IgD-negative memory B cell (primary cell): ENCODE results near the gene UBE2O. TPM values are rescaled to one million over a fixed set of nuclear protein-coding genes. Genes with fewer than 3 reads are reported as not detected.

Experiments
- H3K27ac Mint-ChIP-seq, 3 donors: one replicate each; pipeline ENCODE4 v1.8.0; 2020 to 2022; ENCODE audit warnings: mild to moderate bottlenecking in 3 of 3, mixed read lengths in 3 of 3, moderate library complexity in 1 of 3
- H3K27me3 Mint-ChIP-seq: one replicate; pipeline ENCODE4 v1.8.0; 2021; ENCODE audit warnings: mixed read lengths
- H3K36me3 Mint-ChIP-seq: one replicate; pipeline ENCODE4 v1.8.0; 2020; ENCODE audit warnings: mild to moderate bottlenecking, mixed read lengths
- H3K4me1 Mint-ChIP-seq, 3 donors: one replicate each; pipeline ENCODE4 v1.8.0; 2020 to 2022; ENCODE audit warnings: mixed read lengths in 3 of 3, mild to moderate bottlenecking in 1 of 3
- H3K4me3 Mint-ChIP-seq, 4 donors: one replicate each; pipeline ENCODE4 v1.8.0; 2020 to 2022; ENCODE audit warnings: mild to moderate bottlenecking in 4 of 4, mixed read lengths in 4 of 4, moderate library complexity in 3 of 4
- H3K9me3 Mint-ChIP-seq, 3 donors: one replicate each; pipeline ENCODE4 v1.8.0; 2020 to 2021; ENCODE audit warnings: mixed read lengths in 3 of 3, mild to moderate bottlenecking in 1 of 3
- polyA plus RNA-seq: library from polyadenylated mRNA; unstranded; fragments of 300-500 nt; fragmentation: Illumina TruSeq; gene quantifications from one replicate; pipeline ENCODE4 v1.2.3, GENCODE V29; 2021

The UBE2O gene
- polyA plus RNA-seq, 1 donor from 2014 or later, result 13.8 TPM

GRCh38 chr17:76477576-76477975 lies 24.6 kb upstream of the UBE2O start:
- peaks cover 17 to 23% (median 23%) of the 10 kb centered on the region in 3 donors for H3K4me1 Mint-ChIP-seq
- peak overlapping the region in 2 of 3 donors; percentile 97 to 98 for H3K27ac Mint-ChIP-seq
- H3K27me3 Mint-ChIP-seq, result peaks cover 1% of the 10 kb centered on the region

DNA sequence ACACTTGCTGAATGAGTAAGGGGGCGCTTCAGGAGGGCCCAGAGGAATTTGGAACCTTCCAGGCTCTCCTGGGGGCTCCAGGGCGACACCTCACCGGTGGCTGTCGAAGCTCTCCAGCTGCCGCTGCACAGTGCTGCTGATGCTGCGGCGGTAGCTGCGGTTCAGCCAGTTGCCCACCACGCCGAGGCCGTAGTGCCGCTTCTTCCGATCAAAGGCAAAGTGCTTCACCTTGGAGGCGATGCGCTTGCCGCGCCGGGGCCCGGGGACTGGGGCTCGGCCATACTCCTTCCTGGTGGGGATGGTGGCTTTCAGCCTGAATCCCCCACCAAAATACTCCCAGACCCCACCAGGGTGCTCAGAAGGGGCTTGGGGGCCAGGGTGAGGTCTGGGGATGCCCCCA lies 23.8 kb upstream of the UBE2O start:
- Mint-ChIP-seq H3K4me3 (no peak overlapping the region), H3K9me3 (no peaks in the 10 kb centered on the region), H3K27ac (peak overlapping the region in 1 of 3 donors; percentile 98), H3K27me3 (no peaks in the 10 kb centered on the region), H3K36me3 (peaks cover 9% of the 10 kb centered on the region), H3K4me1 (peaks cover 14 to 18% (median 17%) of the 10 kb centered on the region in 3 donors)

More at GRCh38 chr17:76477576-76477975, 24.6 kb upstream of the UBE2O start:
- Mint-ChIP-seq H3K4me3 (peak overlapping the region in 1 of 4 donors; percentile 61), H3K36me3 (peaks cover 9% of the 10 kb centered on the region), H3K9me3 (no peaks in the 10 kb centered on the region)

DNA sequence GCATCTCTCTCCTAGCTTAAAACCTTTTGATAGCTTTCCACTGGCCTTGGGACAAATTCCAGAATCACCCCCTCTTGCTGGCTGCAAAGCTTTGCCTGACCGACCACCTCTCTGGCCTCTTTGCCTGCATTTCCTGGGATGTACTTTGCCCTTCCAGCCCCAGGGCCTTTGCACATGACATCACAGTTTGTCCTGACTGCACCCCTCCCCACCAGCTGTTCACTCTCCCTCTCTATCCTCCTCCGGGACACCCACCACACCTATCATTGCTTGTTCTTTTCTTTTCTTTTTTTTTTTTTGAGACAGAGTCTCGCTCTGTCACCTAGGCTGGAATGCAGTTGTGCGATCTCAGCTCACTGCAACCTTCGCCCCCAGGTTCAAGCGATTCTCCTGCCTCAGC lies 22.4 kb upstream of the UBE2O start:
- Mint-ChIP-seq H3K27ac (peak overlapping the region in 2 of 3 donors; percentile 76 to 91), H3K36me3 (peaks cover 6% of the 10 kb centered on the region), H3K4me1 (peaks cover 10 to 16% (median 11%) of the 10 kb centered on the region in 3 donors), H3K27me3 (no peaks in the 10 kb centered on the region), H3K4me3 (peak overlapping the region in 2 of 4 donors; percentile 50 to 55), H3K9me3 (no peaks in the 10 kb centered on the region)

DNA sequence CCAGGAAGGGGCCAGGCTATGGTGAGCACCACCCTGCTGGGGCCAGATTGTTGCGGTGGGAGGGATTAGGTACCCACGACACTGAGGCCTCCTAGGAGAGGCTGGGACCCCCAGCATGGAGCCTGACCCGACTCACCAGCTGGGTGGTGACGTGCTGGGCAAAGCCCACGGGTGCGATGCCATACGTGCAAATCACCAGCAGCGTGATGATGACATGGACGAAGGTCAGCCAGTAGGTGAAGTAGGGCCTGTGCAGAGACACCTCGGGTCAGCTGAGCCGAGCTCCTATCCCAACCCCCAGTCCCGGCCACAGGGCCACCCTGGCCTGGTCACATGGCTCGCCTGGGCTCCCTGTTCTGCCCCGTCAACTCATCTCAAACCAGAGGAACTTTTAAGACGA lies 21.9 kb upstream of the UBE2O start:
- Mint-ChIP-seq H3K4me1 (peaks cover 10 to 16% (median 10%) of the 10 kb centered on the region in 3 donors), H3K36me3 (peaks cover 6% of the 10 kb centered on the region), H3K4me3 (peak overlapping the region in 1 of 4 donors; percentile 50), H3K9me3 (no peaks in the 10 kb centered on the region), H3K27ac (peak overlapping the region in 2 of 3 donors; percentile 46 to 91), H3K27me3 (no peaks in the 10 kb centered on the region)

- peaks cover 3% of the 10 kb centered on the region for H3K36me3 Mint-ChIP-seq
- H3K4me1 Mint-ChIP-seq, result peaks cover 5 to 13% (median 8%) of the 10 kb centered on the region in 3 donors
Measured at GRCh38 chr17:76474238-76474637, 21.3 kb upstream of the UBE2O start.

GRCh38 chr17:76473541-76473985 lies 20.6 kb upstream of the UBE2O start:
- peaks cover 5 to 13% (median 9%) of the 10 kb centered on the region in 3 donors for H3K4me1 Mint-ChIP-seq
- H3K4me3 Mint-ChIP-seq, result peak overlapping the region in 1 of 4 donors; percentile 48
- H3K36me3 Mint-ChIP-seq, result peaks cover 3% of the 10 kb centered on the region
- H3K9me3 Mint-ChIP-seq, result no peaks in the 10 kb centered on the region
- no peaks in the 10 kb centered on the region for H3K27me3 Mint-ChIP-seq
- peak overlapping the region in 1 of 3 donors; percentile 91 for H3K27ac Mint-ChIP-seq

More at GRCh38 chr17:76474238-76474637, 21.3 kb upstream of the UBE2O start:
- H3K27ac Mint-ChIP-seq, result peak overlapping the region in 1 of 3 donors; percentile 91
- no peaks in the 10 kb centered on the region for H3K27me3 Mint-ChIP-seq
- H3K4me3 Mint-ChIP-seq, result peak overlapping the region in 1 of 4 donors; percentile 23
- no peaks in the 10 kb centered on the region for H3K9me3 Mint-ChIP-seq

DNA sequence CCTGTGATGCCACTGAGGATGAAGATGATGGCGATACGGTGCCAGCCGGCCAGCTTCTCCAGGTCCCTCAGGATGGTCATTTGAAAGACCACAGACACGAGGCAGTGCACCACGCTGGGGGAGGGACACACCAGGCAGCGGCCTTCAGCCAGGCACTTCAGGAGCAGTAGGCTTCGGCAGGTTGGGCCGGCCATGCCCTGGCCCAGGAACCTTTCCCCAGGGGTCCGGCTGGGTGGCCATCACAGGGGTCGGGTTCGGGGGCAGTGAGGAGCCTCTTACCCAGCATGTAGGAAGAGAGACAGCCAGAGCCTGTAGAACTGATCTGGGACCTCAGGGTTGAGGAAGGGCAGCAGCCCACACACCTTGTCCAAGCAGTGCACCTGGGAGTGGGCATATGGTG lies 19.8 kb upstream of the UBE2O start:
- peak overlapping the region in 1 of 4 donors; percentile 48 for H3K4me3 Mint-ChIP-seq
- no peaks in the 10 kb centered on the region for H3K27me3 Mint-ChIP-seq
- H3K4me1 Mint-ChIP-seq, result peaks cover 5 to 8% (median 7%) of the 10 kb centered on the region in 3 donors
- no peaks in the 10 kb centered on the region for H3K9me3 Mint-ChIP-seq
- H3K27ac Mint-ChIP-seq, result peak overlapping the region in 2 of 3 donors; percentile 53 to 91
- H3K36me3 Mint-ChIP-seq, result peaks cover 3% of the 10 kb centered on the region

DNA sequence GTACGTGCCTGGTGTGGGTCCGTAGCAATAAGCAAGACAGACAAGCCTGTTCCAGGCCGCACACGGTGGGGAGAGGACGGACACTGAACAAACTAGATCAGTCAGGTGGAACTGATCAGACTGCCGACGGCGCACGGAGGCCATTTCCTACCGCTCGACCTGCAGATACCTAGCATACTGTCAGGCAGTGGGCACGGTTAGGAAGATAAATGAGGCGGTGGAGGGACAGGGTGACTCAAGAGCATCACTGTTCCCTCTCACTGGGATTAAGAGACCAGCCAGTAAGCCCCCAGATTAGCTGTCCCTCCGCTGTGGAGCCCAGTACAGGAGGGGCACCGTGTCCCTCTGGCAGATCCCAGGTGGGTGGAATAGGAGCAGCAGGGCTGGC lies 19.3 kb upstream of the UBE2O start:
- Mint-ChIP-seq H3K36me3 (peaks cover 3% of the 10 kb centered on the region), H3K4me1 (peaks cover 5 to 8% (median 7%) of the 10 kb centered on the region in 3 donors), H3K27ac (peak overlapping the region in 2 of 3 donors; percentile 86 to 91), H3K27me3 (no peaks in the 10 kb centered on the region), H3K9me3 (no peaks in the 10 kb centered on the region), H3K4me3 (peak overlapping the region in 2 of 4 donors; percentile 17 to 21)

- H3K27me3 Mint-ChIP-seq, result no peaks in the 10 kb centered on the region
- H3K9me3 Mint-ChIP-seq, result no peaks in the 10 kb centered on the region
- peak overlapping the region; percentile 86 to 91 (median 86) for H3K27ac Mint-ChIP-seq
- peaks cover 3% of the 10 kb centered on the region for H3K36me3 Mint-ChIP-seq
- peak overlapping the region in 2 of 4 donors; percentile 38 to 65 for H3K4me3 Mint-ChIP-seq
- peaks cover 5 to 10% (median 8%) of the 10 kb centered on the region in 3 donors for H3K4me1 Mint-ChIP-seq
Measured at GRCh38 chr17:76471498-76472257, 18.7 kb upstream of the UBE2O start.

DNA sequence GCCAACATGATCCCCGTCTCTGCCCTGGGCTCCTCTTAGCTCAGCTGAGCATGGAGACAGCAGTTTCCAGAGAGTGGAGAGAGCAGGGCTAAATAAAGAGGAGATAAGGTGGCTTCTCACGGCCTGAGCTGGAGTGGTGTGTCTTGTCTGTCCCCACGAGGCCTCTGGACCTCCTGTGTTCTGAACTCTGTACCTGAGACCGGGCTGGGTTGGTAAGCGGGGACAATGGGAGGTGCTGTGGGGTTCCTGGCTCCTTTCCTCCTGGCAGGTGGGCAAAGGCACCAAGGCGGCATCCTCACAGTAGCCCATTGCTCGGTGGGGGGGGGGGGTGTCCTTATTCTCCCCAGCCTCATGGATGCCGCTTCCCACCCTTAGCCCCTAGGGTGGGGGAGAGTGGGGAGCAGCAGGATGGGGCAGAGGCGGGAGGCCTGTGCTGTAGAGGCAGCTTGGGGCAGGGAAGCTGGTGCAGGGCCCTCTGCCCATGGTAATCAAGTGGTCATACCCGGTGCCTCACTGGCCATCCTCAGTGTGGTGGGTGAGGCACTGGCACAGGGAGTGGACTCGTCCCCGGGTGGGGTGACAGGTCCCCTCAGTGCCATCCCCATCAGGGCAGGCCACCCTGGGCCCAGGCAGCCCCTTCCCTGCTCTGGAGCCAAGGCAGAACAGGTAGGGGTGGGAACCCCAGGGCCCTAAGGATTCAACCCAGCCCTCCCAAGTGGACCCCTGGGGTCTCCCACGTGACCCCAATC lies 17.2 kb upstream of the UBE2O start:
- H3K4me3 Mint-ChIP-seq, result peak overlapping the region in 1 of 4 donors; percentile 43
- H3K4me1 Mint-ChIP-seq, result peaks cover 11 to 20% (median 15%) of the 10 kb centered on the region in 3 donors
- H3K27me3 Mint-ChIP-seq, result no peaks in the 10 kb centered on the region
- H3K9me3 Mint-ChIP-seq, result no peaks in the 10 kb centered on the region
- peaks cover 2% of the 10 kb centered on the region for H3K36me3 Mint-ChIP-seq
- peak overlapping the region in 2 of 3 donors; percentile 81 to 91 for H3K27ac Mint-ChIP-seq

GRCh38 chr17:76469076-76469990 lies 16.4 kb upstream of the UBE2O start:
- H3K27me3 Mint-ChIP-seq, result no peaks in the 10 kb centered on the region
- H3K27ac Mint-ChIP-seq, result peak overlapping the region in 1 of 3 donors; percentile 94
- peaks cover 2% of the 10 kb centered on the region for H3K36me3 Mint-ChIP-seq
- H3K4me3 Mint-ChIP-seq, result peak overlapping the region in 1 of 4 donors; percentile 70
- H3K9me3 Mint-ChIP-seq, result no peaks in the 10 kb centered on the region
- peaks cover 10 to 21% (median 15%) of the 10 kb centered on the region in 3 donors for H3K4me1 Mint-ChIP-seq

- peaks cover 10 to 21% (median 15%) of the 10 kb centered on the region in 3 donors for H3K4me1 Mint-ChIP-seq
- no peaks in the 10 kb centered on the region for H3K9me3 Mint-ChIP-seq
- H3K27me3 Mint-ChIP-seq, result no peaks in the 10 kb centered on the region
- H3K27ac Mint-ChIP-seq, result peak overlapping the region in 1 of 3 donors; percentile 94
- H3K36me3 Mint-ChIP-seq, result peaks cover 2% of the 10 kb centered on the region
- peak overlapping the region in 1 of 4 donors; percentile 70 for H3K4me3 Mint-ChIP-seq
Measured at GRCh38 chr17:76468634-76469010, 15.7 kb upstream of the UBE2O start.

DNA sequence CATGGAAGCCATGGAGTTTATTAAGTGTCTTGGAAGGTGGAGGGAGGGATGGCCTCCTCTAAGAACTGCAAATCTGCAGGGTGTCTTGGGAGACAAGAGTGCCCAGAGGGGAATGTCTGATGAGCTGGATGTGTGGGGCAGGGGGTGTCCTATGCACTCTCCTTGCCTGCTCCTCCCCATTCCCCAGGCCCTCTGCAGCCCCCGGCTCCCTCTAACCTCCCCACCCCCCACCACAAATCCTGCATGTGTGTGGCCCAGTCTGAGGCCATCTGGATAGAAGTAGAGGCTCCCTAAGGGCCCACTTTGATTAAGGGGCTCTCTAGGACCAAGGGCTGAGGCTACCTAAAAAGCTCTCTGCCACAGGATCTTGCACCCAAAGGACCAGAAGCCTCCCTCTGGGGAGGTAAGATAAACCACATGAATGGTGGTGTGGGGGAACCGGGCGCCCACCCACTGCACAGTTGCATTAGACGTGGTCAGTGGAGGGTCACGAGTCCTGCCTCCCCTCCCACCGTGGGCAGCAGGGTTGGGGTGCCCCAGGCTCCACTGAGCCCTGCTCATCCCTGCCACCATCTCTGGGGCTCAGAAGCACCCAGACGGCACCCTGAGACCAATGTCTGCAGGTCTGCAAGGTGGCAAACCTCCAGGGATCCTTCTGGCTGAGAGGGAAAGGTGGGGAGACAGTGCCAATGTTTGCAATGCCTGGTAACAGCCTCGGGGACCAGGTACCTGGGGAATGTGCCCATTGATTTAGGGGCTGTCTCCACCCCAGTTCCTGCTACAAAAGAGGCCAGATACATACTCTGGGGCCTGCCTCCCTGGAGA lies 15.1 kb upstream of the UBE2O start:
- H3K4me1 Mint-ChIP-seq, result peaks cover 10 to 21% (median 15%) of the 10 kb centered on the region in 3 donors
- H3K27ac Mint-ChIP-seq, result peak overlapping the region; percentile 26 to 94 (median 27)
- H3K27me3 Mint-ChIP-seq, result no peaks in the 10 kb centered on the region
- no peaks in the 10 kb centered on the region for H3K9me3 Mint-ChIP-seq
- H3K4me3 Mint-ChIP-seq, result peak overlapping the region in 1 of 4 donors; percentile 70
- peaks cover 2% of the 10 kb centered on the region for H3K36me3 Mint-ChIP-seq
